CD4-positive, alpha-beta T cell (primary cell): ENCODE data around the gene THBD. TPM values are rescaled to one million over a fixed set of nuclear protein-coding genes. Genes with fewer than 3 reads are reported as not detected.

Experiments
- ATAC-seq: fragments of 200-7000 bp; cut with Tn5 transposase; one replicate; pipeline ENCODE4 v1.10.0; 2022; ENCODE audit warnings: mild to moderate bottlenecking; ENCODE audit not compliant: poor library complexity
- CTCF ChIA-PET: fragments of 350-600 bp; sonication (Branson Sonifier 250); formaldehyde crosslinking; loops from one replicate; lab custom pipeline; 2021; ENCODE audit warnings: antibody characterized with exemption, inconsistent platforms; lab: Charles Lee
- POLR2A ChIA-PET: fragments of 350-600 bp; sonication (Branson Sonifier 250); formaldehyde crosslinking; loops from one replicate; lab custom pipeline; 2021; ENCODE audit warnings: antibody characterized with exemption, inconsistent platforms; lab: Charles Lee
- DNase-seq, 14 experiments: peaks; one replicate each; pipeline ENCODE4 v3.0.0-alpha.2; 2013 to 2020; ENCODE audit warnings: mixed read lengths in 2 of 14
- H3K27ac ChIP-seq, 2 donors: one replicate each; pipeline versions ENCODE4 v1.5.1 to v1.7.0; 2013; ENCODE audit warnings: low read length in 2 of 2, low read depth in 1 of 2, mild to moderate bottlenecking in 1 of 2
- H3K27me3 ChIP-seq, 2 experiments: 1 replicate in 1 of 2; 2 replicates in 1 of 2; pipeline versions ENCODE4 v1.6.1 to v1.7.0; 2013; ENCODE audit warnings: low read length in 2 of 2, control low read depth in 1 of 2, mild to moderate bottlenecking in 1 of 2, moderate library complexity in 1 of 2; ENCODE audit not compliant: insufficient read depth in 2 of 2, control insufficient read depth in 1 of 2
- H3K36me3 ChIP-seq: one replicate; pipeline ENCODE4 v1.6.1; 2013; ENCODE audit warnings: low read length, control low read depth; ENCODE audit not compliant: insufficient read depth
- H3K4me1 ChIP-seq: one replicate; pipeline ENCODE4 v1.6.1; 2013; ENCODE audit warnings: low read length, control low read depth; ENCODE audit not compliant: insufficient read depth
- H3K4me3 ChIP-seq: one replicate; pipeline ENCODE4 v1.5.1; 2013; ENCODE audit warnings: mild to moderate bottlenecking, low read length, moderate library complexity
- H3K9me3 ChIP-seq, 2 experiments: 1 replicate in 1 of 2; 2 replicates in 1 of 2; pipeline versions ENCODE4 v1.6.1 to v1.7.0; 2013; ENCODE audit warnings: low read length in 2 of 2, mild to moderate bottlenecking in 2 of 2, control low read depth in 1 of 2, moderate library complexity in 1 of 2; ENCODE audit not compliant: control insufficient read depth in 1 of 2, insufficient read depth in 1 of 2
- H3K27ac Mint-ChIP-seq: one replicate; pipeline ENCODE4 v1.8.0; 2020; ENCODE audit warnings: mixed read lengths
- H3K27me3 Mint-ChIP-seq: one replicate; pipeline ENCODE4 v1.8.0; 2021; ENCODE audit warnings: mixed read lengths
- H3K36me3 Mint-ChIP-seq: one replicate; pipeline ENCODE4 v1.8.0; 2021; ENCODE audit warnings: low read depth, mixed read lengths
- H3K4me1 Mint-ChIP-seq: one replicate; pipeline ENCODE4 v1.8.0; 2021; ENCODE audit warnings: low read depth, mixed read lengths
- H3K4me3 Mint-ChIP-seq: one replicate; pipeline ENCODE4 v1.8.0; 2020; ENCODE audit warnings: mild to moderate bottlenecking, mixed read lengths
- H3K9me3 Mint-ChIP-seq: one replicate; pipeline ENCODE4 v1.8.0; 2020; ENCODE audit warnings: mixed read lengths
- intact Hi-C, 2 experiments: fragments of 100-400 bp; cut with DNase I in 1 of 2; cut with micrococcal nuclease in 1 of 2; formaldehyde crosslinking; loops; one replicate each; pipeline versions ENCODE4 v1.15.1 to v1.9.0; 2023 to 2025; cut with DNase I, micrococcal nuclease
- total RNA-seq, 174 experiments: library from RNA in 2 of 174; stranded (reverse) in 2 of 174; gene quantifications; one replicate each; pipeline ENCODE4 v1.2.3 and lab custom pipeline; 2021 to 2026
- TF ChIP-seq, protein P1 (sequence below): fragments of 200-600 bp; IDR thresholded peaks from one replicate; pipeline ENCODE4 v1.8.0; 2022; ENCODE audit warnings: antibody characterized with exemption, mild to moderate bottlenecking

THBD gene
- total RNA-seq, 2 experiments from 2014 or later: 2.2 to 2.4 TPM

- H3K36me3 Mint-ChIP-seq: no peaks in the 10 kb centered on the region
- TF ChIP-seq, protein P1, sequence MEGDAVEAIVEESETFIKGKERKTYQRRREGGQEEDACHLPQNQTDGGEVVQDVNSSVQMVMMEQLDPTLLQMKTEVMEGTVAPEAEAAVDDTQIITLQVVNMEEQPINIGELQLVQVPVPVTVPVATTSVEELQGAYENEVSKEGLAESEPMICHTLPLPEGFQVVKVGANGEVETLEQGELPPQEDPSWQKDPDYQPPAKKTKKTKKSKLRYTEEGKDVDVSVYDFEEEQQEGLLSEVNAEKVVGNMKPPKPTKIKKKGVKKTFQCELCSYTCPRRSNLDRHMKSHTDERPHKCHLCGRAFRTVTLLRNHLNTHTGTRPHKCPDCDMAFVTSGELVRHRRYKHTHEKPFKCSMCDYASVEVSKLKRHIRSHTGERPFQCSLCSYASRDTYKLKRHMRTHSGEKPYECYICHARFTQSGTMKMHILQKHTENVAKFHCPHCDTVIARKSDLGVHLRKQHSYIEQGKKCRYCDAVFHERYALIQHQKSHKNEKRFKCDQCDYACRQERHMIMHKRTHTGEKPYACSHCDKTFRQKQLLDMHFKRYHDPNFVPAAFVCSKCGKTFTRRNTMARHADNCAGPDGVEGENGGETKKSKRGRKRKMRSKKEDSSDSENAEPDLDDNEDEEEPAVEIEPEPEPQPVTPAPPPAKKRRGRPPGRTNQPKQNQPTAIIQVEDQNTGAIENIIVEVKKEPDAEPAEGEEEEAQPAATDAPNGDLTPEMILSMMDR: no peak
- no peaks in the 10 kb centered on the region for H3K4me1 Mint-ChIP-seq
- ChIA-PET POLR2A (no interaction called here), CTCF (no interaction called here)
- no peak overlapping the region for H3K4me3 ChIP-seq
- H3K9me3 Mint-ChIP-seq: no peaks in the 10 kb centered on the region
- no peak overlapping the region for H3K4me3 Mint-ChIP-seq
- ATAC-seq: no peak
- H3K36me3 ChIP-seq: no peaks in the 10 kb centered on the region
- DNase-seq: no peak
- no peak overlapping the region for H3K27ac ChIP-seq
- H3K27me3 ChIP-seq: no peaks in the 10 kb centered on the region
- H3K27ac Mint-ChIP-seq: no peak overlapping the region
- intact Hi-C loops: no loop called here
- no peaks in the 10 kb centered on the region for H3K4me1 ChIP-seq
- no peaks in the 10 kb centered on the region for H3K9me3 ChIP-seq
- H3K27me3 Mint-ChIP-seq: no peaks in the 10 kb centered on the region
These were observed 19.6 kb upstream of the THBD start for GRCh38 chr20:23069108-23069507.

GRCh38 chr20:23068283-23068682 is 18.8 kb upstream of the THBD start:
- Histone ChIP-seq H3K27ac (no peak overlapping the region), H3K27me3 (no peaks in the 10 kb centered on the region), H3K36me3 (no peaks in the 10 kb centered on the region), H3K4me1 (no peaks in the 10 kb centered on the region), H3K9me3 (no peaks in the 10 kb centered on the region), H3K4me3 (no peak overlapping the region)
- POLR2A ChIA-PET: no interaction called here
- no peak overlapping the region for H3K4me3 Mint-ChIP-seq
- H3K27ac Mint-ChIP-seq: no peak overlapping the region
- no peaks in the 10 kb centered on the region for H3K36me3 Mint-ChIP-seq
- CTCF ChIA-PET: no interaction called here
- intact Hi-C loops: no loop called here
- H3K4me1 Mint-ChIP-seq: no peaks in the 10 kb centered on the region
- DNase-seq: no peak
- TF ChIP-seq, protein P1: no peak
- H3K27me3 Mint-ChIP-seq: no peaks in the 10 kb centered on the region
- no peaks in the 10 kb centered on the region for H3K9me3 Mint-ChIP-seq
- no peak for ATAC-seq

DNA sequence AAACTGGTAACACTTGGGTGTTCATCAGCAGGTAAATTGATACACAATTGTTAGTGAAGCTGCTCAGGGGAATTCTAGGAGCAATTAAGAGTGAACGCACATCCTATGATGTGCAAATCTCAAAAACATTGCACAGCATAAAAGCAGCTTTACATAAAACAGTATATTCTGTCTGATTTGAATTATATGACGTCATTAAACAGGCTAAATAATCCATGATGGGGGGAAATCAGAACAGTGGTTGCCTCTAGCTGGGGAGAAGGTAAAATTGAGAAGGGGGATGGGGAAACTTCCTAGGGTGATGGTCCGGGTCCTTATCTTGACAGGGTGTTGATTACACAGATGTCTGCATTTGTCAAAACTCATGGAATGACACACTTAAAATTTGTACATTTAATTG is 17.3 kb upstream of the THBD start:
- CTCF ChIA-PET: no interaction called here
- ATAC-seq: no peak
- H3K27ac Mint-ChIP-seq: no peak overlapping the region

More for the DNA sequence above, 17.3 kb upstream of the THBD start:
- no peak overlapping the region for H3K27ac ChIP-seq
- no peaks in the 10 kb centered on the region for H3K27me3 Mint-ChIP-seq
- H3K4me1 ChIP-seq: no peaks in the 10 kb centered on the region
- TF ChIP-seq, protein P1: no peak
- intact Hi-C loops: no loop called here
- no peak overlapping the region for H3K4me3 Mint-ChIP-seq
- no peaks in the 10 kb centered on the region for H3K4me1 Mint-ChIP-seq
- H3K4me3 ChIP-seq: no peak overlapping the region
- no peaks in the 10 kb centered on the region for H3K36me3 ChIP-seq
- POLR2A ChIA-PET: no interaction called here
- H3K27me3 ChIP-seq: peaks cover 0 to 2% of the 10 kb centered on the region in 2 experiments
- H3K36me3 Mint-ChIP-seq: no peaks in the 10 kb centered on the region
- no peak for DNase-seq
- H3K9me3 Mint-ChIP-seq: no peaks in the 10 kb centered on the region
- no peaks in the 10 kb centered on the region for H3K9me3 ChIP-seq
